H1 (cell line): ENCODE data around the gene ZNF763. TPM values are rescaled to one million over a fixed set of nuclear protein-coding genes. Genes with fewer than 3 reads are reported as not detected.

Experiments
- EP300 ChIP-seq, 2 experiments: IDR thresholded peaks; 1 replicate in 1 of 2; 2 replicates in 1 of 2; pipeline ENCODE4 v1.6.1; 2011 to 2012; ENCODE audit warnings: low read depth in 2 of 2, low read length in 2 of 2, mild to moderate bottlenecking in 2 of 2, borderline replicate concordance in 1 of 2, inconsistent platforms in 1 of 2, moderate library complexity in 1 of 2
- FOSL1 ChIP-seq: IDR thresholded peaks from 2 replicates; pipeline ENCODE4 v1.6.1; 2011; ENCODE audit warnings: mild to moderate bottlenecking, low read depth, low read length, moderate library complexity; ENCODE audit not compliant: insufficient read depth
- polyA plus RNA-seq, 7 experiments: library from polyadenylated mRNA; depleted of rRNA in 3 of 7; stranded (reverse) in 5 of 7; unstranded in 2 of 7; fragments of >200 nt in 5 of 7; fragments of 200-250 nt in 2 of 7; gene quantifications; 1 replicate in 5 of 7; 2 replicates in 1 of 7; 4 replicates in 1 of 7; pipeline versions ENCODE4 v1.2.1 to v1.2.3, GENCODE V29; 2011 to 2013; ENCODE audit warnings: missing spikeins in 2 of 7, mixed read lengths in 2 of 7
- total RNA-seq: library from RNA; stranded (reverse); fragmentation: NEBNext Ultra II Directional; extraction: Animal tissue kit (Norgen Biotek cat#: 25700); gene quantifications from 2 replicates; pipeline ENCODE4 v1.2.1, GENCODE V29; 2021

ZNF763 gene
- total and polyA plus RNA-seq, 2 of the 8 experiments (the other 6 are each of a cell fraction or from before 2014, with no cell fraction given), result 0.39 to 1.7 TPM

DNA sequence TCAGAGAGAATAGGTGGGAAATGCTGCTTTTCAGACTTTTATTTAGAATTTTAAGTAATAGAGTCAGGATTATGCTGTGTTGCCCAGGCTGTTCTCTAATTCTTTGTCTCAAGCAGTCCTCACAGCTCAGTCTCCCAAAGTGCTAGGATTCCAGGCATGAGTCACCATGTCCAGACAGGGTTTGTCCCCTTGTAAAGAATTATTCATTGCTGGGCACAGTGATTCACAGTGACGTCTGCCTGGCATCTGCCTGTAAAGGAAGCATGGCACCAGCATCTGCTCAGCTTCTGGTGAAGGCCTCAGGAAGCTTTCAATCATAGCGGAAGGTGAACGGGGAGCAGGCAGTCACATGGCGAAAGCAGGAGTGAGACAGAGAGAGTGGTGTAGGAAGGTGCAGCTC, 17.7 kb downstream of the ZNF763 start (continued):
- TF ChIP-seq EP300 (IDR thresholded peaks at IDR 0.05; ENCODE audit: borderline replicate concordance in 1 of 2, low read depth in 2 of 2, low read length in 2 of 2) (no peak), FOSL1 (no peak)
